GM19372 (cell line): ENCODE measurements around the gene RUBCN.
"Not testable (repeated sequence)": the region's sequence is repeated elsewhere in the genome, so short reads cannot be mapped to it uniquely, and the experiment has no call there.

ENCODE experiments used
- ATAC-seq: cut with Tn5 transposase; IDR thresholded peaks from one replicate; pipeline ENCODE4 v1.9.1; 2021; ENCODE audit warnings: mild to moderate bottlenecking, low read depth, moderate library complexity; ENCODE audit not compliant: unreplicated experiment

The RUBCN gene

GRCh38 chr3:197661234-197661834 is 75.4 kb downstream of the RUBCN start:
- not testable (repeated sequence) for ATAC-seq

- not testable (repeated sequence) for ATAC-seq
Measured at GRCh38 chr3:197659701-197660100, 77.0 kb downstream of the RUBCN start.

GRCh38 chr3:197659144-197659543 is 77.6 kb downstream of the RUBCN start:
- ATAC-seq, result not testable (repeated sequence)

- ATAC-seq, result not testable (repeated sequence)
Measured at GRCh38 chr3:197658706-197659105, 78.0 kb downstream of the RUBCN start.

GRCh38 chr3:197657541-197658292 is 79.0 kb downstream of the RUBCN start:
- not testable (repeated sequence) for ATAC-seq

GRCh38 chr3:197656960-197657359 is 79.7 kb downstream of the RUBCN start:
- ATAC-seq, result not testable (repeated sequence)

- not testable (repeated sequence) for ATAC-seq
Measured at GRCh38 chr3:197656129-197656528, 80.6 kb downstream of the RUBCN start.

GRCh38 chr3:197654998-197655330 is 81.7 kb downstream of the RUBCN start:
- peak; percentile 40 for ATAC-seq

GRCh38 chr3:197654090-197654997 is 82.4 kb downstream of the RUBCN start:
- ATAC-seq, result peak; percentile 94

GRCh38 chr3:197652860-197653259 is 83.8 kb downstream of the RUBCN start:
- not testable (repeated sequence) for ATAC-seq

- ATAC-seq, result not testable (repeated sequence)
Measured at GRCh38 chr3:197647649-197648048, 89.1 kb downstream of the RUBCN start.

- not testable (repeated sequence) for ATAC-seq
Measured at GRCh38 chr3:197647191-197647590, 89.5 kb downstream of the RUBCN start.

- not testable (repeated sequence) for ATAC-seq
Measured at GRCh38 chr3:197646294-197646693, 90.4 kb downstream of the RUBCN start.

- ATAC-seq, result not testable (repeated sequence)
Measured at GRCh38 chr3:197637556-197637955, 99.1 kb downstream of the RUBCN start.

GRCh38 chr3:197631989-197632388 is 104.7 kb downstream of the RUBCN start:
- not testable (repeated sequence) for ATAC-seq

- ATAC-seq, result not testable (repeated sequence)
Measured at GRCh38 chr3:197630766-197631165, 105.9 kb downstream of the RUBCN start.

GRCh38 chr3:197629286-197629685 is 107.4 kb downstream of the RUBCN start:
- not testable (repeated sequence) for ATAC-seq

- peak; percentile 84 for ATAC-seq
Measured at GRCh38 chr3:197627772-197628523, 108.8 kb downstream of the RUBCN start.

GRCh38 chr3:197627158-197627771 is 109.4 kb downstream of the RUBCN start:
- ATAC-seq, result peak; percentile 24
